WI38 (cell line): ENCODE results near the gene RBKS.

Experiments
- H3K4me3 ChIP-seq: 2 replicates; pipeline ENCODE4 v1.5.1; 2011; ENCODE audit warnings: low read depth, mild to moderate bottlenecking, control low read depth, low read length
- CTCF ChIP-seq: IDR thresholded peaks from 2 replicates; pipeline ENCODE4 v1.5.1; 2012; ENCODE audit warnings: low read depth, mild to moderate bottlenecking, control low read depth, low read length

RBKS gene

GRCh38 chr2:27856386-27856785 lies 33.8 kb downstream of the RBKS start:
- no peak for TF ChIP-seq CTCF

GRCh38 chr2:27855476-27855875 lies 34.7 kb downstream of the RBKS start:
- no peak overlapping the region for H3K4me3 ChIP-seq
- no peak for TF ChIP-seq CTCF

More at GRCh38 chr2:27856386-27856785, 33.8 kb downstream of the RBKS start:
- no peak overlapping the region for H3K4me3 ChIP-seq

- TF ChIP-seq CTCF: no peak
- no peak overlapping the region for H3K4me3 ChIP-seq
Observed at GRCh38 chr2:27854229-27854862, 35.8 kb downstream of the RBKS start.

- H3K4me3 ChIP-seq: no peak overlapping the region
- TF ChIP-seq CTCF: no peak
Observed at GRCh38 chr2:27852691-27853090, 37.5 kb downstream of the RBKS start.

- no peak for TF ChIP-seq CTCF
Observed at GRCh38 chr2:27849558-27850205, 40.5 kb downstream of the RBKS start.

GRCh38 chr2:27847333-27847732 lies 42.9 kb downstream of the RBKS start:
- TF ChIP-seq CTCF: no peak
- no peak overlapping the region for H3K4me3 ChIP-seq

More at GRCh38 chr2:27849558-27850205, 40.5 kb downstream of the RBKS start:
- H3K4me3 ChIP-seq: no peak overlapping the region

GRCh38 chr2:27844821-27845255 lies 45.3 kb downstream of the RBKS start:
- TF ChIP-seq CTCF: no peak

More at GRCh38 chr2:27844821-27845255, 45.3 kb downstream of the RBKS start:
- no peak overlapping the region for H3K4me3 ChIP-seq
